Mononuclear cell (primary cell): ENCODE data around the gene LRCH2. TPM values are rescaled to one million over a fixed set of nuclear protein-coding genes. Genes with fewer than 3 reads are reported as not detected.
"Not testable (repeated sequence)": the region's sequence is repeated elsewhere in the genome, so short reads cannot be mapped to it uniquely, and the experiment has no call there.

Experiments used
- H3K27me3 ChIP-seq: 2 replicates; pipeline ENCODE4 v1.6.0; 2011; ENCODE audit warnings: low read length, control low read depth; ENCODE audit not compliant: insufficient read depth
- H3K4me1 ChIP-seq: 2 replicates; pipeline ENCODE4 v1.5.1; 2011; ENCODE audit warnings: mild to moderate bottlenecking, low read length, control low read depth; ENCODE audit not compliant: insufficient read depth
- H3K4me3 ChIP-seq: 2 replicates; pipeline ENCODE4 v1.5.1; 2011; ENCODE audit warnings: mild to moderate bottlenecking, low read length, moderate library complexity
- H3K9me3 ChIP-seq: 2 replicates; pipeline ENCODE4 v1.5.1; 2011; ENCODE audit warnings: low read depth, mild to moderate bottlenecking, control low read depth, low read length
- total RNA-seq: library from RNA; depleted of rRNA; stranded (reverse); fragments of >200 nt; gene quantifications from one replicate; pipeline ENCODE4 v1.2.3, GENCODE V29; 2012

LRCH2 gene
- total RNA-seq, 1 donor = not detected

DNA sequence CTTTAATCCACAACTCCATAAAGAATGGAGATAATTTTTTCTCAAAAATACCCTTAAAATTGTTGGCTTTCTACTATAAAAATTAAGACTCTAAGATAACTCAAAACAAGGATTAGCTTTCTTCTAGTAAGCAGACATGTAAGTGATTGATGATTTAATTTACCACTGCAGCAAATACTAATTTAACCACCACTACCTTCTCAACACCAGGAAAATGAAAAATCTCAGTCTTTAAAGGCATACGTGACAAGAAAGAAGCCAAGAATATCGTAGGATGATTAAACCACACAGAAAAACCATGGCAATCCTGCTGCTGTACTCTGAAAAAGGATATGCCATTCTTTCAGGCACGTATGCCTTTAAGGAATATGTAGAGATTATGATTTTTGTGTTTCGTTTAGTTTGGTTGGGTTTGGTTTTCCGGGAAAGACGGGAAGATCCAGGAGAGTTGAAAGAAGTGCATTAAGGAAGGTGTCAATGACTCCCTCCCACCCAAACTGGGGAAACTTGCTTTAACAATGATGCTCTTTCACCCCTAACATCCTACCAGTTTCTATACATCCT, 881 bp downstream of the LRCH2 start:
- Histone ChIP-seq H3K4me1 (no peaks in the 10 kb centered on the region), H3K27me3 (peaks cover 16% of the 10 kb centered on the region), H3K9me3 (no peaks in the 10 kb centered on the region), H3K4me3 (no peak overlapping the region)

DNA sequence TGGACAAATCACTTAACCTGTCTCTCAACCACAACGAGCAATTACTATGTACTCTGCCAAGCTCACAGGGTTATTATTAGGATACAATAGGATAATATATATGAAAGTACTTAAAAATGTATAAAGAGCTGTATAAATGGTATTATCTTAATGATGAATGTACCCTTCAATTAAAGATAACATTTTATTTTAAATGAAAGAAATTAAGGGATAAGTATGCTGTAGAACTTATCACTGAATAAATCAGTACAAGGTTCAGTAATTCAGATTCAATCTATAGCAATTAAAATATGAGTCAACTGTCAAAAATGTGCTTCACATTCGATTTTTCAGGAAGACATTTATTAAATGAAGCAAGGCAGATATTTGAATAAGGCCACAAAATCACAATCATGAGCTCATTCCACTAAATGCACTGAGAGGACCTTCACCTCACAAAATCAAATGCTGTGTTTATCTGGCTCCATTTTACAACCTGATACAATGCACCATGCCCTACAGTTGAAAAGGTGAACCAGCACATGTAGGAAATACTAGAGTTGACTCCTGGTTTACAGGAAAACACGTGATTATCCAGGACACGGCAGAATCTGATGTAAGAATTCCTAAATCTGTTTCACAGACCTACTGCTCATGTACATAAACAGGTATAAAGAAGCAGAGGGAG, 4.4 kb downstream of the LRCH2 start:
- Histone ChIP-seq H3K4me3 (no peak overlapping the region), H3K27me3 (peaks cover 14% of the 10 kb centered on the region), H3K4me1 (no peaks in the 10 kb centered on the region), H3K9me3 (no peaks in the 10 kb centered on the region)

DNA sequence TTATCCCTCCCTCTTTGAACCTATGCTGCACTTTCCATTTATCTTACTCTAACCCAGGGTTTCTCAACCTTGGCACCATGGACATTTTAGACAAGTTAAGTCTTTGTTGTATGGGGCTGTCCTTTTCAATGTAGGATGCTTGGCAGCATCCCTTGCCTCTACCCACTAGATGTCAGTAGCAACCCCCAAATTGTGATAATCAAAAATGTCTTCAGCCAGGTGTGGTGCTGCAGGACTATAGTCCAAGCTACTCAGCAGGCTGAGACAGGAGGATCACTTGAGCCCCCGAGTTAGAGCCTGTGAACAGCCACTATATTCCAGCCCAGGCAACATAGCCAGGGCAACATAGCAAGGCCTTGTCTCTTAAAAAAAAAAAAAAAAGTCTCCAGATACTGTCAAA, 7.0 kb downstream of the LRCH2 start:
- peaks cover 2% of the 10 kb centered on the region for H3K27me3 ChIP-seq
- no peak overlapping the region for H3K4me3 ChIP-seq
- H3K4me1 ChIP-seq = no peaks in the 10 kb centered on the region
- no peaks in the 10 kb centered on the region for H3K9me3 ChIP-seq

DNA sequence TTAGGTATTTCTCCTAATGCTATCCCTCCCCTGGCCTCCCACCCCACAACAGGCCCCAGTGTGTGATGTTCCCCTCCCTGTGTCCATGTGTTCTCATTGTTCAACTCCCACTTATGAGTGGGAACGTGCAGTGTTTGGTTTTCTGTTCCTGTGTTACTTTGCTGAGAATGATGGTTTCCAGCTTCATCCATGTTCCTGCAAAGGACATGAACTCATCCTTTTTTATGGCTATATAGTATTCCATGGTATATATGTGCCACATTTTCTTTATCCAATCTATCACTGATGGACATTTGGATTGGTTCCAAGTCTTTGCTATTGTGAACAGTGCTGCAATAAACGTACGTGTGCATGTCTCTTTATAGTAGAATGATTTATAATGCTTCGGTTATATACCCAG, 16.6 kb downstream of the LRCH2 start:
- H3K4me1 ChIP-seq, H3K27me3 ChIP-seq, H3K4me3 ChIP-seq, H3K9me3 ChIP-seq: not testable (repeated sequence)

DNA sequence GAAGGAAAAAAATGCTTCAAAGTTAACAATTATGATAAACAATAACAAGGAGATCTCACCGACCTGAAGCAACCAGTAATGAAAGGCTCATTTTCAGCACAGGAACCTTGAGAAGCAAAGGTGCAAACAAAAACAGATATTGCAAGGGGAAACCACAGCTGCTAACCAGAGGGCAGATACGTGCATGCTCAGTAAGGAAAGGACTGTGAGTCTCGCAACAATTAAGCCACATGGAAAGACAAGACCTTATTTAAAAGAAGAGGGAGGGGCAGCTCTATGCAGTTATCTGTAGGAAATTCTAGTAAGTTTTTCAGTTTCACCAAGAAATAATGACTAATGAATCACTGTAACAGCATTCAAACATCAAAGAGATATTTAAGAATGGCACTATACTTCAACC, 19.3 kb downstream of the LRCH2 start:
- Histone ChIP-seq H3K27me3 (no peaks in the 10 kb centered on the region), H3K4me1 (no peaks in the 10 kb centered on the region), H3K9me3 (no peaks in the 10 kb centered on the region), H3K4me3 (no peak overlapping the region)

DNA sequence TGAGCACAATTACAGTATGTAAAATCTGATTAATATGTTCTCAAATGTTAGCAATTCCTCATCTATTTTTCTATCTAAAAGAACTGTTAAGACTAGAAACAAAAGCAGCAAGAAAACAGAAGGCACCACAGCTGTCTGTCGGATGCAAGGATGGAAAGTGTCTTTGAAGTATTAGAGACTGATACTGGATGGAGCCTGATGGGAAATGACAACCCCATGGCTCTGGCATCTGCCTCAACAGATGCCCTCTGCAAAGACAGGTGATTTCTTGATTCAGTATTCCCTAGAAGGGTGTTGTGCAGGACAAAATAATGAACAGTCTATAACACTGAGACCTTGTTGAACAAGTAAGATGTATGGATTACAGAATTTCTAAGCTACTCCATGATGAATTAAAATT, 19.7 kb downstream of the LRCH2 start:
- Histone ChIP-seq H3K4me3 (no peak overlapping the region), H3K9me3 (no peaks in the 10 kb centered on the region), H3K27me3 (no peaks in the 10 kb centered on the region), H3K4me1 (no peaks in the 10 kb centered on the region)

DNA sequence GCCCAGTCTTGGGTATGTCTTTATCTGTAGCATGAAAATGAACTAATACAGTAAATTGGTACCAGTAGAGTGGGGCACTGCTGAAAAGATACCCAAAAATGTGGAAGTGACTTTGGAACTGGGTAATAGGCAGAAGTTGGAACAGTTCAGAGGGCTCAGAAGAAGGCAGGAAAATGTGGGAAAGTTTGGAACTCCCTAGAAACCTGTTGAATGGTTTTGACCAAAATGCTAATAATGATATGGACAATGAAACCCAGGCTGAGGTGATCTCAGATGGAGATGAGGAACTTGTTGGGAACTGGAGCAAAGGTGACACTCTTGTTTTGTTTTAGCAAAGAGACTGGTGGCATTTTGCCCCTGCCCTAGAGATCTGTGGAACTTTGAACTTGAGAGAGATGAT, 24.3 kb downstream of the LRCH2 start:
- H3K4me3 ChIP-seq, H3K27me3 ChIP-seq, H3K4me1 ChIP-seq, H3K9me3 ChIP-seq: not testable (repeated sequence)

DNA sequence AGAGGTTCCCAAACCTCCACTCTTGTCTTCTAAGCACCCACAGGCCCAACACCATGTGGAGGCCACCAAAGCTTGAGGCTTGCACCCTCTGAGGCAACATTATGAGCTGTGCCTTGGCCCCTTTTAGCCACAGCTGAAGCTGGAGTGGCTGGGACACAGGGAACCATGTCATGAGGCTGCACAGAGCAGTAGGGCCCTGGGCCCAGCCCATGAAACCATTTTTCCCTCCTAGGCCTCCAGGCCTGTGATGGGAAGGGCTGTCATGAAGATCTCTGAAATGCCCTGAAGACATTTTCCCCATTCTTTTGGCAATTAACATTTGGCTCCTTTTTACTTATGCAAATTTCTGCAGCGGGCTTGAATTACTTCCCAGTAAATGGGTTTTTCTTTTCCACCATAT, 29.9 kb downstream of the LRCH2 start:
- Histone ChIP-seq H3K27me3 (no peaks in the 10 kb centered on the region), H3K4me1 (no peaks in the 10 kb centered on the region), H3K4me3 (no peak overlapping the region), H3K9me3 (no peaks in the 10 kb centered on the region)

DNA sequence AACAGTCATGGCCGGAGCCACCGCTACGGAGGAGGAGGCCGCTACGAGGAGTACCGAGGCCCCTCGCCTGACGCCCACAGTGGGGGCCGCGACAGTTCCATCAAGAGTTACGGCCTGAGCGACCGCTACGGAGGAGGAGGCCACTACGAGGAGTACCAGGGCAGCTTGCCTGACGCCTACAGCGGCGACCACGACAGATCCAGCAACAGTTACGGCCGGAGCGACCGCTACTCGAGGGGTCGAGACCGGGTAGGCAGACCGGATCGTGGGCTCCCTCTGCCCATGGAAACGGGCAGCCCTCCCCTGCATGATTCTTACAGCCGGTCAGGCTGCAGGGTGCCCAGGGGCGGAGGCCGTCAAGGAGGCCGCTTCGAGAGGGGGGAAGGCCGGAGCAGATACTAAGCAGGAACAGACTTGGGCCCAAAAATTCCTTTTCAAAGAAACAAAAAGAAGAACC, 41.6 kb downstream of the LRCH2 start:
- Histone ChIP-seq H3K27me3 (no peaks in the 10 kb centered on the region), H3K4me1 (no peaks in the 10 kb centered on the region), H3K4me3 (no peak overlapping the region), H3K9me3 (no peaks in the 10 kb centered on the region)

DNA sequence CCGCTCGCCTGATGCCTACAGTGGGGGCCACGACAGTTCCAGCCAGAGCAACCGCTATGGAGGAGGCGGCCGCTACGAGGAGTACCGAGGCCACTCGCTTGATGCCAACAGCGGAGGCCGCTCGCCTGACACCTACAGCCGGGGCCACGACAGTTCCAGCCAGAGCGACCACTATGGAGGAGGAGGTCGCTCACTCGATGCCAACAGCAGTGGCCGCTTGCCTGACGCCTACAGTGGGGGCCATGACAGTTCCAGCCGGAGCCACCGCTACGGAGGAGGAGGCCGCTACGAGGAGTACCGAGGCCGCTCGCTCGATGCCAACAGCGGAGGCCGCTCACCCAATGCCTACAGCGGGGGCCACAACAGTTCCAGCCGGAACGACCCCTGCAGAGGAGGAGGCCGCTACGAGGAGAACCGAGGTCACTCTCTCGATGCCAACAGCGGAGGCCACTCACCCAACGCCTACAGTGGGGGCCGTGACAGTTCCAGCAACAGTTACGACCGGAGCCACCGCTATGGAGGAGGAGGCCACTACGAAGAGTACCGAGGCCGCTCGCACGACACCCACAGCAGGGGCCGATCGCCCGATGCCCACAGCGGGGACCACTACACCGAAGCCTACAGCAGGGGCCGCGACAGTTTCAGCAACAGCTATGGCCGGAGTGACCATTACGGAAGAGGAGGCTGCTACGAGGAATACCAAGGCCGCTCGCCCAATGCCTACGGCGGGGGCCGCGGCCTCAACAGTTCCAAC, 42.2 kb downstream of the LRCH2 start:
- Histone ChIP-seq H3K27me3 (no peaks in the 10 kb centered on the region), H3K4me1 (no peaks in the 10 kb centered on the region), H3K4me3 (no peak overlapping the region)

DNA sequence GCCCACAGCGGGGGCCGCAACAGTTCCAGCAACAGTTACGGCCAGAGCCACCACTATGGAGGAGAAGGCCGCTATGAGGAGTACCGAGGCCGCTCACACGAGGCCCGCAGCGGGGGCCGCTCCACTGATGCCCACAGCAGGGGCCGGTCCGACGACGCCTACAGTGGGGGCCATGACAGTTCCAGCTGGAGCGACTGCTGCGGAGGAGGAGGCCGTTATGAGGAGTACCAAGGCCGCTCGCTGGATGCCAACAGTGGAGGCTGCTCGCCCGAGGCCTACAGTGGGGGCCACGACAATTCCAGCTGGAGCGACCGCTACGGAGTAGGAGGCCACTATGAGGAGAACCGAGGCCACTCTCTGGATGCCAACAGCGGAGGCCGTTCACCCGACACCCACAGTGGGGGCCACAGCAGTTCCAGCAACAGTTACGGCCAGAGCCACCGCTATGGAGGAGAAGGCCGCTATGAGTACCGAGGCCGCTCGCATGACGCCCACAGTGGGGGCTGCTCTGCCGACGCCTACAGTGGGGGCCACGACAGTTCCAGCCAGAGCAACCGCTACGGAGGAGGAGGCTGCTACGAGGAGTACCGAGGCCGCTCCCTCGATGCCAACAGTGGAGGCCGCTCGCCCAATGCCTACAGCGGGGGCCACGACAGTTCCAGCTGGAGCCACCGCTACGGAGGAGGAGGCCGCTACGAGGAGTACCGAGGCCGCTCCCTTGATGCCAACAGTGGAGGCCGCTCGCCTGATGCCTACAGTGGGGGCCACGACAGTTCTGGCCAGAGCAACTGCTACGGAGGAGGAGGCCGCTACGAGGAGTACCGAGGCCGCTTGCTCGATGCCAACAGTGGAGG, 43.0 kb downstream of the LRCH2 start:
- Histone ChIP-seq H3K9me3 (no peaks in the 10 kb centered on the region), H3K4me3 (no peak overlapping the region), H3K4me1 (no peaks in the 10 kb centered on the region), H3K27me3 (no peaks in the 10 kb centered on the region)

More for the DNA sequence above, 42.2 kb downstream of the LRCH2 start:
- no peaks in the 10 kb centered on the region for H3K9me3 ChIP-seq

DNA sequence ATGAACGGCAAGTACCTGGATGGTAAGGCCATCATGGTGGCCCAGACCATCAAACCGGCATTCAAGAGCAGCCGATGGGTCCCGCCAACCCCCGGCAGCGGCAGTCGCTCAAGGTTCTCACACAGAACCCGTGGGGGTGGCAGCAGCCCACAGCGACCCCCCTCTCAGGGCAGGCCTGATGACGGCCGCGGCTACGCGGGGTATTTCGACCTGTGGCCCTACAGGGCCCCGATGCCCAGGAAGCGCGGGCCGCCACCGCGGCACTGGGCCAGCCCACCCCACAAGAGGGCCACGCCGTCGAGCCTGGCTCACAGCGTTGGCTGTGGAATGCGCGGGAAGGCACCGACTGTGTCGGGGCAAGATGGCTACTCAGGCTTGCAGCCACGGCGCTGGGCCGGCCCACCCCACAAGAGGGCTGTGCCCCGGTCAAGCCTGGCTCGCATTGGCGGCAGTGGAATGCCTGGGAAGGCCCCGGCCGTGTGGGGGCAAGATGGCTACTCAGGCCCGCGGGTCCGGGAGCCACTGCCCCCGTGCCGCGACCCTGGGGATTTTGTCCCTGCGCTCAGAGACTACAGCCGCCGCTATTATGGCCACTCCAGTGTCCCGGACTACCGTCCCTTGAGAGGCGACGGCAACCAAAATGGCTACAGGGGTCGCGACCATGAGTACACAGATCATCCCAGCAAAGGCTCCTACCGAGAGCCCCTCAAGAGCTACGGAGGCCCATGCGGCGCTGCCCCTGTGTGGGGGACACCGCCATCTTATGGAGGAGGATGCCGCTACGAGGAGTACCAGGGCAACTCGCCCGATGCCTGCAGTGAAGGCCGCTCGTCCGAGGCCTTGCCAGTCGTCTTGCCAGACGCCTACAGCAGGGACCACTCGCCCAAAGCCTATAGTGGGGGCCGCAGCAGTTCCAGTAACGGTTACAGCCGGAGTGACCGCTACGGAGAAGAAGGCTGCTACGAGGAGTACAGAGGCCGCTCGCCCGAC, 44.0 kb downstream of the LRCH2 start:
- Histone ChIP-seq H3K4me1 (no peaks in the 10 kb centered on the region), H3K4me3 (no peak overlapping the region), H3K27me3 (no peaks in the 10 kb centered on the region), H3K9me3 (no peaks in the 10 kb centered on the region)

DNA sequence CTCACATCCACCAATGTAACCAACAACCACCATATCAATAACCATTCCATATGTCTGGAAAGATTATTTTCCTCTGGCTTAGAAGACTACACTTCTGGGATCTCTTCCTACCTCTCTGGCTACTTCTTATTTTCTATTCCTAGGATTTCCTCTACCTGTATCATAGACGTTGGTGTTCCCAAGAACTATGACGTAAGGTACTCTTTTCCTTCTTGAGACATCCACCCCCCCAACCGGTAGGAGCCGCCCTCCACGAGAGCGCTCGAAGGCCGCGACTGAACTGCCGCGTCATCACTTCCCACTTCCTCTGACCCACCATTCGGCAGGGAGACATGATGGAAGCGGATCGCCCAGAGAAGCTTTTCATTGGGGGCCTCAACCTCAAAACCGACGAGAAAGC, 44.8 kb downstream of the LRCH2 start, which contains the start of gene RBMXL3:
Gene RBMXL3 (plus strand): TSS at position 301 of the 400 bp plus-strand sequence. CDS start 32 bp downstream, at position 333.
- Histone ChIP-seq H3K4me1 (no peaks in the 10 kb centered on the region), H3K4me3 (no peak within 1 kb of the TSS), H3K9me3 (no peaks in the 10 kb centered on the region), H3K27me3 (no peaks in the 10 kb centered on the region)

DNA sequence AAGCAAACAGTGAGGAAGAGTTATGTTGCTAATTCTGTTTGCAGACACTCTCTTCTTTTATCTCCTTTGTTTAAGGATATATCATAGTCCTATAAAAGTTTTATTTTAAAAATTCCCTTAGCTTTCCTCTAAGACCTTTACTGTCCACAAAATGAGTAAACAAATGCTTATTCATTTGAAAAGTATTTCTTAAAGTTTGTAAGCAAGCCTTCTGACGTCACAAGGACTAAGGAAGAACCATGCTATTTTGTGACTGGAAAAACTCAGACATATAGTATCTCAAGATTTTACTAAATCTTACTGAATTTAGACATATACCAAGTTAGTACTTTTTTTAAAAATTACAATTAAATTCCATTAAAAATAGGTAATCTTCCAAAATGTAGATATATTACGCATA, 49.9 kb downstream of the LRCH2 start:
- H3K9me3 ChIP-seq = no peaks in the 10 kb centered on the region
- H3K4me3 ChIP-seq = no peak overlapping the region

More for the DNA sequence above, 49.9 kb downstream of the LRCH2 start:
- no peaks in the 10 kb centered on the region for H3K27me3 ChIP-seq
- H3K4me1 ChIP-seq = no peaks in the 10 kb centered on the region
